GM23338 (cell line): ENCODE results near the gene MTAP. TPM values are rescaled to one million over a fixed set of nuclear protein-coding genes. Genes with fewer than 3 reads are reported as not detected.

Experiments
- ATAC-seq: fragments of 200-7000 bp; cut with Tn5 transposase; 3 replicates; pipeline ENCODE4 v1.9.1; 2020
- DNase-seq: peaks from one replicate; pipeline ENCODE4 v3.0.0-alpha.2; 2015; ENCODE audit warnings: low spot score
- H2AFZ ChIP-seq: fragments of 200-600 bp; sonication (generic); 2 replicates; pipeline ENCODE4 v1.8.0; 2016; ENCODE audit warnings: antibody characterized with exemption, mild to moderate bottlenecking, moderate library complexity
- H3F3A ChIP-seq: fragments of 200-600 bp; sonication (generic); replicated peaks from 2 replicates; pipeline ENCODE4 v1.8.0; 2017; ENCODE audit warnings: antibody characterized with exemption, mixed run types, low read depth
- H3K27ac ChIP-seq: fragments of 200-600 bp; sonication (generic); 2 replicates; pipeline ENCODE4 v1.6.1; 2016; ENCODE audit warnings: low read depth
- H3K27me3 ChIP-seq: fragments of 200-600 bp; sonication (generic); 2 replicates; pipeline ENCODE4 v1.8.0; 2016; ENCODE audit warnings: mild to moderate bottlenecking, mixed run types, moderate library complexity; ENCODE audit not compliant: insufficient read depth
- H3K36me3 ChIP-seq: fragments of 200-600 bp; sonication (generic); 2 replicates; pipeline ENCODE4 v1.8.0; 2016; ENCODE audit warnings: mild to moderate bottlenecking; ENCODE audit not compliant: insufficient read depth
- H3K4me1 ChIP-seq: fragments of 200-600 bp; sonication (generic); 2 replicates; pipeline ENCODE4 v1.8.0; 2016; ENCODE audit warnings: mild to moderate bottlenecking, moderate library complexity; ENCODE audit not compliant: insufficient read depth
- H3K4me2 ChIP-seq: fragments of 200-600 bp; sonication (generic); 2 replicates; pipeline ENCODE4 v1.7.1; 2017; ENCODE audit warnings: mixed run types
- H3K4me3 ChIP-seq: fragments of 200-600 bp; sonication (generic); 2 replicates; pipeline ENCODE4 v1.6.1; 2016; ENCODE audit warnings: mixed run types
- H3K79me2 ChIP-seq: fragments of 200-600 bp; sonication (generic); replicated peaks from 2 replicates; pipeline ENCODE4 v1.8.0; 2017; ENCODE audit warnings: mild to moderate bottlenecking; ENCODE audit not compliant: insufficient read depth
- H3K9me2 ChIP-seq: fragments of 200-600 bp; sonication (generic); 2 replicates; pipeline ENCODE4 v1.8.0; 2017; ENCODE audit not compliant: insufficient read depth
- H4K20me1 ChIP-seq: fragments of 200-600 bp; sonication (generic); replicated peaks from 2 replicates; pipeline ENCODE4 v1.8.0; 2017; ENCODE audit warnings: mild to moderate bottlenecking; ENCODE audit not compliant: insufficient read depth
- H3K27ac Mint-ChIP-seq: 2 replicates; pipeline ENCODE4 v1.8.0; 2020; ENCODE audit warnings: inconsistent platforms, mild to moderate bottlenecking, moderate library complexity, mixed read lengths
- H3K27me3 Mint-ChIP-seq: 3 replicates; pipeline ENCODE4 v1.8.0; 2022; ENCODE audit warnings: low read depth, mild to moderate bottlenecking, moderate library complexity, mixed read lengths, inconsistent platforms; ENCODE audit not compliant: insufficient read depth, poor library complexity
- H3K36me3 Mint-ChIP-seq: 3 replicates; pipeline ENCODE4 v1.8.0; 2021; ENCODE audit warnings: low read depth, mild to moderate bottlenecking, inconsistent platforms, moderate library complexity, mixed read lengths
- H3K4me1 Mint-ChIP-seq: 3 replicates; pipeline ENCODE4 v1.8.0; 2020; ENCODE audit warnings: mild to moderate bottlenecking, inconsistent platforms, mixed read lengths
- H3K4me3 Mint-ChIP-seq: 3 replicates; pipeline ENCODE4 v1.8.0; 2021; ENCODE audit warnings: moderate library complexity, mild to moderate bottlenecking, inconsistent platforms, mixed read lengths
- H3K9me3 Mint-ChIP-seq: 3 replicates; pipeline ENCODE4 v1.8.0; 2020; ENCODE audit warnings: moderate library complexity, mild to moderate bottlenecking, inconsistent platforms, mixed read lengths
- CTCF ChIP-seq, 2 experiments: fragments of 200-600 bp in 1 of 2; sonication (generic) in 1 of 2; conservative IDR thresholded peaks; 2 replicates each; pipeline versions ENCODE4 v1.5.1 to v1.6.1; 2016 to 2017; ENCODE audit warnings: antibody characterized with exemption in 2 of 2, low read depth in 2 of 2, mild to moderate bottlenecking in 2 of 2, moderate library complexity in 1 of 2
- ETS1 ChIP-seq: IDR thresholded peaks from 2 replicates; pipeline ENCODE4 v1.6.1; 2016; ENCODE audit warnings: antibody characterized with exemption
- EZH2 ChIP-seq: fragments of 200-600 bp; sonication (generic); IDR thresholded peaks from one replicate; pipeline ENCODE4 v1.8.0; 2017; ENCODE audit warnings: antibody characterized with exemption, mild to moderate bottlenecking, low read depth; ENCODE audit not compliant: unreplicated experiment
- EZH2phosphoT487 ChIP-seq: fragments of 200-600 bp; sonication (generic); IDR thresholded peaks from one replicate; pipeline ENCODE4 v1.8.1; 2018; ENCODE audit warnings: antibody characterized with exemption; ENCODE audit not compliant: unreplicated experiment
- JUNB ChIP-seq: IDR thresholded peaks from one replicate; pipeline ENCODE4 v1.6.1; 2016; ENCODE audit warnings: antibody characterized with exemption; ENCODE audit not compliant: unreplicated experiment
- REST ChIP-seq: IDR thresholded peaks from one replicate; pipeline ENCODE4 v1.6.1; 2018; ENCODE audit warnings: antibody characterized with exemption; ENCODE audit not compliant: unreplicated experiment
- STAT1 ChIP-seq: IDR thresholded peaks from one replicate; pipeline ENCODE4 v1.6.1; 2016; ENCODE audit warnings: antibody characterized with exemption; ENCODE audit not compliant: unreplicated experiment
- ZNF114 ChIP-seq: fragments of 250-450 bp; sonication (Bioruptor Pico); IDR thresholded peaks from 2 replicates; pipeline ENCODE4 v1.5.0; 2020; ENCODE audit warnings: mild to moderate bottlenecking, moderate library complexity
- ZNF331 ChIP-seq: fragments of 250-450 bp; sonication (Bioruptor Pico); IDR thresholded peaks from 2 replicates; pipeline ENCODE4 v1.5.0; 2020; ENCODE audit warnings: low read depth, mild to moderate bottlenecking, moderate library complexity
- polyA plus RNA-seq: library from polyadenylated mRNA; unstranded; fragments of >200 nt; fragmentation: Nextera tagmentation; extraction: Ambion mirVana; gene quantifications from 2 replicates; pipeline ENCODE4 v1.2.1, GENCODE V29; 2016
- total RNA-seq: library from RNA; depleted of rRNA; stranded (reverse); fragments of >200 nt; shearing (Covaris generic); gene quantifications from 2 replicates; pipeline ENCODE4 v1.2.3, GENCODE V29; 2014

Gene MTAP
- total and polyA plus RNA-seq, 2 experiments from 2014 or later: 61.8 to 70.0 TPM

- no peaks in the 10 kb centered on the region for H3K27me3 Mint-ChIP-seq
- H3K4me3 ChIP-seq: no peak overlapping the region
- no peaks in the 10 kb centered on the region for H3K4me1 ChIP-seq
- H3K4me1 Mint-ChIP-seq: peaks cover 5% of the 10 kb centered on the region; the same call in 2 of the 3 replicates
- peaks cover 5% of the 10 kb centered on the region; the same call in 2 of the 3 replicates for H3K9me3 Mint-ChIP-seq
- TF ChIP-seq ETS1 (no peak), CTCF (conservative IDR thresholded peaks at IDR 0.05; ENCODE audit: low read depth in 2 of 2) (peak; percentile 79 to 89)
- H3K27me3 ChIP-seq: no peaks in the 10 kb centered on the region
- no peak overlapping the region for H2AFZ ChIP-seq
- peaks cover 98% of the 10 kb centered on the region for H3K79me2 ChIP-seq
- H3K4me2 ChIP-seq: no peak overlapping the region
- peak; percentile 80 for DNase-seq
- H3K4me3 Mint-ChIP-seq: no peak overlapping the region
- H4K20me1 ChIP-seq: peaks cover 52% of the 10 kb centered on the region
- peak; percentile 46 for ATAC-seq
- H3K27ac Mint-ChIP-seq: no peak overlapping the region
- no peaks in the 10 kb centered on the region for H3K9me2 ChIP-seq
- 0 out of 2 replicates have a peak, but pooled peaks cover 9% of the 10 kb centered on the region for H3F3A ChIP-seq
- H3K36me3 Mint-ChIP-seq: peaks cover 85% of the 10 kb centered on the region
- H3K27ac ChIP-seq: no peak overlapping the region
- H3K36me3 ChIP-seq: peaks cover 44% of the 10 kb centered on the region
These were observed 11.4 kb downstream of the MTAP start for GRCh38 chr9:21813575-21814473.

GRCh38 chr9:21815643-21816042 lies 13.2 kb downstream of the MTAP start:
- Histone ChIP-seq H3K27me3 (no peaks in the 10 kb centered on the region), H3K79me2 (peaks cover 99% of the 10 kb centered on the region), H3K4me1 (no peaks in the 10 kb centered on the region), H3K4me3 (no peak overlapping the region), H3F3A (0 out of 2 replicates have a peak, but pooled peaks cover 5% of the 10 kb centered on the region), H2AFZ (no peak overlapping the region), H3K9me2 (peaks cover 8% of the 10 kb centered on the region; the same call in 1 of the 2 replicates), H3K4me2 (no peak overlapping the region), H4K20me1 (peaks cover 51% of the 10 kb centered on the region), H3K27ac (no peak overlapping the region), H3K36me3 (peaks cover 56% of the 10 kb centered on the region)
- no peak overlapping the region for H3K4me3 Mint-ChIP-seq
- ATAC-seq (no peak), DNase-seq (no peak)
- peaks cover 5% of the 10 kb centered on the region; the same call in 2 of the 3 replicates for H3K4me1 Mint-ChIP-seq
- H3K36me3 Mint-ChIP-seq: peaks cover 86% of the 10 kb centered on the region
- TF ChIP-seq ZNF114 (no peak), EZH2 (no peak), EZH2phosphoT487 (no peak), ZNF331 (CRISPR knock-in tag) (no peak), REST (no peak), STAT1 (no peak), CTCF (conservative IDR thresholded peaks at IDR 0.05; ENCODE audit: low read depth in 2 of 2) (no peak), JUNB (no peak)
- peaks cover 14% of the 10 kb centered on the region; the same call in 2 of the 3 replicates for H3K9me3 Mint-ChIP-seq
- no peaks in the 10 kb centered on the region for H3K27me3 Mint-ChIP-seq
- H3K27ac Mint-ChIP-seq: no peak overlapping the region
